Endodermal cell (in vitro differentiated cells): ENCODE data around the gene RNLS. TPM values are rescaled to one million over a fixed set of nuclear protein-coding genes. Genes with fewer than 3 reads are reported as not detected.

Source experiments
- DNase-seq: peaks from one replicate; pipeline ENCODE4 v3.0.0-alpha.2; 2017
- H3K27ac ChIP-seq: 2 replicates; pipeline ENCODE4 v1.5.1; 2013; ENCODE audit warnings: mild to moderate bottlenecking, low read depth, low read length, moderate library complexity
- H3K27me3 ChIP-seq: 2 replicates; pipeline ENCODE4 v1.6.1; 2013; ENCODE audit warnings: mild to moderate bottlenecking, low read length, moderate library complexity; ENCODE audit not compliant: insufficient read depth, control insufficient read depth, poor library complexity, severe bottlenecking
- H3K36me3 ChIP-seq: 2 replicates; pipeline ENCODE4 v1.7.0; 2013; ENCODE audit warnings: mild to moderate bottlenecking, low read length, moderate library complexity; ENCODE audit not compliant: control insufficient read depth, insufficient read depth
- H3K4me1 ChIP-seq: one replicate; pipeline ENCODE4 v1.7.0; 2013; ENCODE audit warnings: low read length; ENCODE audit not compliant: control insufficient read depth, insufficient read depth
- H3K4me3 ChIP-seq: 2 replicates; pipeline ENCODE4 v1.5.1; 2013; ENCODE audit warnings: mild to moderate bottlenecking, low read length, moderate library complexity
- H3K9ac ChIP-seq: 2 replicates; pipeline ENCODE4 v1.6.1; 2013; ENCODE audit warnings: mild to moderate bottlenecking, low read length, moderate library complexity; ENCODE audit not compliant: poor library complexity, severe bottlenecking; ENCODE audit errors: extremely low read depth
- H3K9me3 ChIP-seq: 2 replicates; pipeline ENCODE4 v1.6.1; 2013; ENCODE audit warnings: mild to moderate bottlenecking, low read length, moderate library complexity; ENCODE audit not compliant: control insufficient read depth
- H3K27ac Mint-ChIP-seq: 2 replicates; pipeline ENCODE4 v1.8.0; 2020; ENCODE audit warnings: mixed read lengths
- H3K27me3 Mint-ChIP-seq: 2 replicates; pipeline ENCODE4 v1.8.0; 2021; ENCODE audit warnings: mild to moderate bottlenecking, mixed read lengths; ENCODE audit not compliant: insufficient read depth
- H3K36me3 Mint-ChIP-seq: 2 replicates; pipeline ENCODE4 v1.8.0; 2020; ENCODE audit warnings: low read depth, mixed read lengths
- H3K4me1 Mint-ChIP-seq: 2 replicates; pipeline ENCODE4 v1.8.0; 2020; ENCODE audit warnings: mixed read lengths
- H3K4me3 Mint-ChIP-seq: 2 replicates; pipeline ENCODE4 v1.8.0; 2020; ENCODE audit warnings: mild to moderate bottlenecking, moderate library complexity, mixed read lengths
- H3K9me3 Mint-ChIP-seq: 2 replicates; pipeline ENCODE4 v1.8.0; 2020; ENCODE audit warnings: mild to moderate bottlenecking, mixed read lengths
- CTCF ChIP-seq: fragments of 200-600 bp; sonication (generic); conservative IDR thresholded peaks from 2 replicates; pipeline ENCODE4 v1.5.0; 2021; ENCODE audit warnings: antibody characterized with exemption, mild to moderate bottlenecking
- WGBS, 2 experiments: methylation state at CpG; one replicate each; pipeline versions ENCODE4 v1.1.5 to v1.1.7; 2013; ENCODE audit warnings: missing lambda C conversion rate in 2 of 2, mixed read lengths in 1 of 2; ENCODE audit not compliant: insufficient coverage in 1 of 2, insufficient read length in 1 of 2; 5-methylcytosine and 5-hydroxymethylcytosine counted together
- total RNA-seq, 2 donors: library from RNA; stranded (reverse); fragmentation: NEBNext Ultra II Directional in 1 of 2; extraction: Animal tissue kit (Norgen Biotek cat#: 25700) in 1 of 2; gene quantifications; 2 replicates in 1 of 2; 3 replicates in 1 of 2; pipeline ENCODE4 v1.2.1, GENCODE V29; 2021

The RNLS gene
- total RNA-seq, 2 donors from 2014 or later = 10.1 to 12.3 TPM

GRCh38 chr10:88228130-88228529, 355.0 kb downstream of the RNLS start:
- H3K9ac ChIP-seq = no peak overlapping the region
- peaks cover 5% of the 10 kb centered on the region for H3K9me3 ChIP-seq
- Mint-ChIP-seq H3K36me3 (no peaks in the 10 kb centered on the region), H3K4me1 (peaks cover 10% of the 10 kb centered on the region), H3K9me3 (no peaks in the 10 kb centered on the region), H3K27me3 (peaks cover 7% of the 10 kb centered on the region), H3K4me3 (no peak overlapping the region), H3K27ac (no peak overlapping the region)
- H3K27me3 ChIP-seq = peaks cover 6% of the 10 kb centered on the region
- no peaks in the 10 kb centered on the region for H3K36me3 ChIP-seq
- DNase-seq = no peak
- no peak overlapping the region for H3K4me3 ChIP-seq
- H3K27ac ChIP-seq = no peak overlapping the region
- 90 to 99% methylated on average over 2 to 4 of the region's 4 CpGs for WGBS, 2 experiments
- peaks cover 5% of the 10 kb centered on the region for H3K4me1 ChIP-seq
- no peak for TF ChIP-seq CTCF

GRCh38 chr10:88227342-88228018, 355.6 kb downstream of the RNLS start:
- peaks cover 6% of the 10 kb centered on the region for H3K27me3 ChIP-seq
- Mint-ChIP-seq H3K27ac (no peak overlapping the region), H3K27me3 (peaks cover 6% of the 10 kb centered on the region), H3K36me3 (no peaks in the 10 kb centered on the region), H3K4me3 (no peak overlapping the region), H3K9me3 (no peaks in the 10 kb centered on the region), H3K4me1 (peaks cover 10% of the 10 kb centered on the region)
- no peak overlapping the region for H3K27ac ChIP-seq
- DNase-seq = no peak
- H3K4me3 ChIP-seq = no peak overlapping the region
- no peak overlapping the region for H3K9ac ChIP-seq
- peaks cover 5% of the 10 kb centered on the region for H3K4me1 ChIP-seq
- no peak for TF ChIP-seq CTCF
- peaks cover 5% of the 10 kb centered on the region for H3K9me3 ChIP-seq
- H3K36me3 ChIP-seq = no peaks in the 10 kb centered on the region
- WGBS, 2 experiments = 79 to 89% methylated on average over 8 of the region's 8 CpGs

GRCh38 chr10:88226891-88227290, 356.2 kb downstream of the RNLS start:
- 89 to 100% methylated on average over 1 of the region's 1 CpG for WGBS, 2 experiments
- TF ChIP-seq CTCF = no peak
- Mint-ChIP-seq H3K4me1 (peaks cover 10% of the 10 kb centered on the region), H3K36me3 (no peaks in the 10 kb centered on the region), H3K4me3 (no peak overlapping the region), H3K27me3 (peaks cover under 1% of the 10 kb centered on the region), H3K9me3 (no peaks in the 10 kb centered on the region), H3K27ac (no peak overlapping the region)
- peaks cover 5% of the 10 kb centered on the region for H3K4me1 ChIP-seq
- H3K27ac ChIP-seq = no peak overlapping the region
- peaks cover 5% of the 10 kb centered on the region for H3K9me3 ChIP-seq
- H3K4me3 ChIP-seq = no peak overlapping the region
- no peaks in the 10 kb centered on the region for H3K36me3 ChIP-seq
- peaks cover 6% of the 10 kb centered on the region for H3K27me3 ChIP-seq
- no peak overlapping the region for H3K9ac ChIP-seq
- no peak for DNase-seq
